Anterior cingulate cortex (tissue), 58 donors: ENCODE results near the gene HRG.

Experiments
- DNase-seq, 58 donors: peaks; one replicate each; lab custom pipeline; 2025; lab: John Stamatoyannopoulos, UW

The HRG gene

GRCh38 chr3:186636536-186636935 lies 29.3 kb upstream of the HRG start:
- DNase-seq, result no peak

GRCh38 chr3:186637686-186638085 lies 28.1 kb upstream of the HRG start:
- DNase-seq, result no peak

DNA sequence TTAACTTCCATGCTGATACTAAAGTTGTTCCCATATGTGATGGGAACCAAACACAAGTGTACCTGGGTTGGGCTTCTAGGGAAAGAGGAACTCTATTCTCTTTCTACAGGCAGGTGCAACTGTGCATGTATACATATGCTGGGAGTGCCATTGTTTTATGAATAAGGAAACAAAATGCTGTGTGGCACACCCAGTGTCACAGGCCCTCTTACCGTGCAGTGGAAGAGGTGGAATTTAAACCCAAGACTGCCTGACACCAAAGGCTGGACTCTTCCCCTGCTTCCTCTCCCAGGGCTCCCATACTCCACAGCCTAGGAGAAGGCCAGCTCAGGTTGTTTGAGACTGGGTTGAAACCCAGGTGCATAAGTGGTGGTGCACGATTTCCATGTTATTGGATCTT lies 27.6 kb upstream of the HRG start:
- no peak for DNase-seq

DNA sequence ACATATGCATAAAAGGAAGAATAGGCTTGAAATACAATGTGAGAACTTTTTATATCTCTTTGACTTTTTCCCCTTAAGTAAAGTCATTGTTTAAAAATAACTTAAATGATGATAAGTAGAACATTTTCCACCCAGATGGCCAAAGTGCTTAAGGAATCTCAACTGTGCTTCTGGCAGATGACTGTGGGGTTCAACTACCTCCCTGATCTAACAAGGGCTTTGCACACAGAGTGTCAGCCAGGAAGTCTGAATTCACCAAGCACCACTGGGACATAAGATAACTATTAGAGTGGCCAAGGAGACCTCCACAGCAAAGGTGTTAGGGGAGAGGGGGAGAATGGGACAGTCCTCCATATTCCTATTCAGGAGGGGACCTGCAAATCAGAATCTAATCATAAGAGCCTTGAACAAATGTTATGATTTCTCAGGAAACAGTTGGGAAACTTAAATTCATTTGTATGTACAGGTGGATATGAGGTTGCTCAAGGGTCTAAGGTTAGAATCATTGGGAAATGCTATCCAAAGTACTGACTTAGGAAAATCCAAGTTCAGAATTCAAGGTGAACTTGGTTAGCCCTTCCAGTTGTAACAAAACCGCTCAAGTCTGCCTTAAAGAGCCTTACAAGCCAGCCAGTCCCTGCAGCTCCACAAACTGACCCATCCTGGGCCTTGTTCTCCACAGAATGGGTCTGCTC lies 25.9 kb upstream of the HRG start, which contains the start of gene FETUB:
TSS of gene FETUB (plus strand) at position 622 of the 695 bp plus-strand sequence. CDS start at position 684, 62 bp downstream.
- DNase-seq, result no peak

- DNase-seq, result peak in 15 of 58 donors; percentile 1 to 59 (median 25)
Observed at GRCh38 chr3:186640473-186640818, 25.4 kb upstream of the HRG start.

GRCh38 chr3:186640929-186641328 lies 24.9 kb upstream of the HRG start:
- DNase-seq, result no peak

GRCh38 chr3:186642014-186642413 lies 23.8 kb upstream of the HRG start:
- no peak for DNase-seq

DNA sequence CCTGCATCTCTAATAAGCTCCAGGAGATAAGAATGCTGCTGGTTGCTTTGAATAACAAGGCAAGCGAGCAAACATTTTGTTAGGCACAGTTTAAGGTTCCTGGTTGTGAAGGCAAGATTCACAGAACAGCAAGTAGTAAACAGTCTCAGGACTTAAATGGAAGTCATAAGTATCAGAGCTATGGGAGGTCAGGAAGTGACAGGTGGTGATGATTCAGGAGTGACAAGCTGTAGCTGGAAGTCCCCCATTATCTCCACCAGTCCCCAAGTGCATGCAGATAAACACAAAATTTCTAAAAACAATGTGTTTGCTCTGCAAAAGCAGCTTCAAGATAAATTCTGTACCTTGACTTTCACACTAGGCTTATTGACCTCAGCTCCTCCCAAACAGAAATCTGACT lies 22.3 kb upstream of the HRG start:
- no peak for DNase-seq

DNA sequence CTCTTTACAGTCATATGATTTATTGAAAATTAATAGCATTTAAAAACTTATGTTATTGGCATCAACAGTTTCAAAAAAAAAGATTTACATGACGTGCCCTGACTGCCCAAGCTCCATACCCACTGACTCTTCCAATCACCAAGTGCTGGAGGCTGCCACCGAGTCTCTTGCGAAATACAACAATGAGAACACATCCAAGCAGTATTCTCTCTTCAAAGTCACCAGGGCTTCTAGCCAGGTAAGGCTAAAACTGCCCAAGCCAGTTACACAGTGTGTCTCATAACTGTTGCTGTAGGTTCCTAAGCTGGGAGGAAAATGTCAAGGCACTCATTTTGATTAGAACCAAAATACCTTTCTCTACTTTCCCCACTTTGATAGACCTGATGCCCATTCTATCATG lies 21.1 kb upstream of the HRG start:
- no peak for DNase-seq

- DNase-seq, result no peak
Observed at GRCh38 chr3:186646106-186646505, 19.7 kb upstream of the HRG start.

- no peak for DNase-seq
Observed at GRCh38 chr3:186646841-186647240, 19.0 kb upstream of the HRG start.

DNA sequence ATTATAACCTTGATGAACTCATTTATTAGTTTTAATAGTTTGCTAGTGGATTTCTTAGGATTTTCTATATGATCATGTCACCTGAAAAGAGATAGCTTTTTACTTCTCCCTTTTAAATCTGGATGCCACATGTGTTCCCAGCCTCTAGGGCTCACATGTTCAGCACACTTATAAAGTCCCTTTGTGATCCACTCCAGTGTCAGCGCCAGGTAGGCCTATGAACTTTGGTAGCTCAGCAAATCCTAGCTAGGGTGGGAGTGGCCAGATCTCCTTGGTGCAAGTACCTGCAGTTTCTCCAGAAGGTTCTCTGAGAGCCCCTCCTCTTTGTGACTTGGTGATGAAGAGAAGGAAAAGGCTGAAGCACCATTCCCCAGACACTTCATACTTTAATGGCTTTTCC lies 17.0 kb upstream of the HRG start:
- no peak for DNase-seq

GRCh38 chr3:186651678-186652215 lies 14.1 kb upstream of the HRG start:
- no peak for DNase-seq

- no peak for DNase-seq
Observed at GRCh38 chr3:186653080-186653707, 12.6 kb upstream of the HRG start.

DNA sequence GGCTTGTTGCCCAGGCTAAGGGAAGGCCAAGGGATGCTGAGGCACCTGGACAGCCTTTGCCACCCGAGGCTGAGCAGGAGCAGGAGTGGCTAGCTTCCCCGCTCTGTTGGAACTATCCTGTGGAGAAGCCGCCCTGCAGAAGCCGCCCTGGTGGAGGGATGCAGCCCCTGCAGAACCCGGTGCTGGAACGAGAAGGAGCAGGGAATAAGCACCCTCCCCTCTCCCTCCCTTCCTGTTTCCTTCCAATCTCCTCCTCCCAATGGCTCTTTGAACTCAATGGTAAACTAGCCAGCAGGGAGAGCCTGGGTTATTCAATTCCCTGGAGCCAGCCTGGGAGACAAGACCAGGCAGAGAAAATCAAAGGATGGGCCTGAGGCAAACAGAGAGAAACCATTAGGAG lies 11.8 kb upstream of the HRG start:
- DNase-seq, result no peak

- DNase-seq, result no peak
Observed at GRCh38 chr3:186663361-186664118, 2.3 kb upstream of the HRG start.

- no peak for DNase-seq
Observed at GRCh38 chr3:186664119-186664495, 1.7 kb upstream of the HRG start.

DNA sequence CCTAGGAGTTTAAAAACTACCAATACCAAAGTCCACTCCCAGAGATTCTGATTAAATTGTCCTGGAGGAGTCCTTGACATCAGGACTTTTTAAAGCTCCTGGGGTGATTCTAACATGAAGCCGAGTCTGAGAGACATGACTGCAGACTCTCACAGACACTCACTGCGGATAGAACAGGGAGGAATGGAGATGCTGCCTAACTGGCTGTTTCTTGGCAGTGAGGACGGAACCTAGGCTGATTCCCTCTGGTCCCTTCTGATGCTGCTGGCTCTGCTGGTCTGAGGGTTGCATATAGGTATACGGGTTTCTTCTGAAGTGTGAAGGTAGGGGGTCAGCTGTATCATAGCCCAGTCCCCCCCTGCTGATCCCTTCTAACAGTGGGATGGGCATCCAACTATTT lies 1.3 kb upstream of the HRG start:
- no peak for DNase-seq

GRCh38 chr3:186668426-186668825 lies 2.6 kb downstream of the HRG start:
- no peak for DNase-seq

- no peak for DNase-seq
Observed at GRCh38 chr3:186669378-186670084, 3.7 kb downstream of the HRG start.

DNA sequence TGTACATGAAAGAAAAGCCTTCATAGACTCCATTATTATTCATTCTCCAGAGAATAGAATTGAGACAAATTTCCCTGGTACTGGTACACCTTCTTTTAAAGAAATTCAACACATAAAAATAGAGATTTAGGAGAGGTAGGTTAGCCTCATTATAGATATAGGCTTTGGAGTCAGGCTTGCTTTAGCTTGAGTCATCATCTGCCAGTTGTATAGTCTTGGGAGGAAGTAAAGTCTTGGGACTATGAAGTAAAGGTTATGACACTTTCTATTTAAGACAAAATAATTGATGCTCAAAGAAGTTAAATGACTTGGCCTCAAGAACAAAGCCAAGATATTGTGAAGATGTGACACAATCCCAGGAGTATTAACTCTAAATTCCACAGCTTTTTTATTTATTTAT lies 4.3 kb downstream of the HRG start:
- no peak for DNase-seq
